ENCODE data around the gene SLC7A14.

DNA sequence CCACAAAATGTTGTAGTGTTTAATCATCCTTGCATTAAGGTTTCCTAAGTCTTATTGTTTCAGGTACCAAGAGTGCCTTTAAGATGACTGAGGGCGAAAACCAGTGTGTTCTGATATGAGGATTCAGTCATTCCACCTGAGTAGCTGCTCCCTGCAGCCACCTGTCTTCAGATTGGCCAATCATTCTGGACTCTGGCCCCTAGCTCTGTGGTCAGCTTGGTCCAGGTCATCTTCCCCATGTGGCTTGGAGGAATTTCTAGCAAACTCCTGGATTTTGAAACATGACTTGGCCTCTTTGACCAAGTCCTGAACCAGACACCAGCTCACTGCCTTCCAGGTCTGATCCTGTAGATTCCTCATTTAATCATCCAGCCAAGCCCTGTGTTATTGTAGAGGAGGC, 7.8 kb upstream of the SLC7A14 start:
- TF ChIP-seq MYC (IDR thresholded peaks at IDR 0.05; ENCODE audit: low read depth, low read length): no peak
- TF ChIP-seq, protein P1, sequence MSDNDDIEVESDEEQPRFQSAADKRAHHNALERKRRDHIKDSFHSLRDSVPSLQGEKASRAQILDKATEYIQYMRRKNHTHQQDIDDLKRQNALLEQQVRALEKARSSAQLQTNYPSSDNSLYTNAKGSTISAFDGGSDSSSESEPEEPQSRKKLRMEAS (IDR thresholded peaks at IDR 0.05; ENCODE audit: insufficient read depth, insufficient read length): no peak
